H1 (cell line): ENCODE data around the gene AGAP1. TPM values are rescaled to one million over a fixed set of nuclear protein-coding genes. Genes with fewer than 3 reads are reported as not detected.

Source experiments
- CTCF ChIA-PET: fragments of 300-600 bp; sonication (Branson Sonifier 250); formaldehyde crosslinking; loops from one replicate; lab custom pipeline; 2021; ENCODE audit not compliant: partially characterized antibody; lab: Charles Lee
- POLR2A ChIA-PET: fragments of 300-600 bp; sonication (Branson Sonifier 250); formaldehyde crosslinking; loops from one replicate; lab custom pipeline; 2021; ENCODE audit warnings: inconsistent platforms; ENCODE audit not compliant: partially characterized antibody; lab: Charles Lee
- DNase-seq, 2 experiments: peaks; one replicate each; pipeline versions ENCODE4 v3.0.0 to v3.0.0-alpha.2; 2010 to 2022; ENCODE audit warnings: low spot score in 2 of 2, low read depth in 1 of 2, mixed read lengths in 1 of 2
- FAIRE-seq: peaks from 2 replicates; lab custom pipeline; 2011; peaks lifted over from hg19 to GRCh38; lab: Jason Lieb, UNC
- H2AFZ ChIP-seq: 2 replicates; pipeline ENCODE4 v1.8.1; 2012; ENCODE audit warnings: low read length, inconsistent platforms
- H2AK5ac ChIP-seq: 2 replicates; pipeline ENCODE4 v1.6.1; 2013; ENCODE audit warnings: low read depth, low read length
- H2BK120ac ChIP-seq: replicated peaks from 2 replicates; pipeline ENCODE3; 2013; ENCODE audit warnings: low read depth, low read length, inconsistent platforms
- H2BK12ac ChIP-seq: 2 replicates; pipeline ENCODE4 v1.6.1; 2013; ENCODE audit warnings: low read depth, low read length
- H2BK15ac ChIP-seq: 2 replicates; pipeline ENCODE4 v1.6.1; 2013; ENCODE audit warnings: low read length
- H2BK20ac ChIP-seq: 2 replicates; pipeline ENCODE4 v1.6.1; 2013; ENCODE audit warnings: low read length
- H2BK5ac ChIP-seq: 2 replicates; pipeline ENCODE4 v1.6.1; 2013; ENCODE audit warnings: low read depth, low read length
- H3K14ac ChIP-seq: 2 replicates; pipeline ENCODE4 v1.6.1; 2013; ENCODE audit warnings: inconsistent platforms; ENCODE audit not compliant: insufficient read length
- H3K18ac ChIP-seq: 2 replicates; pipeline ENCODE4 v1.6.1; 2013; ENCODE audit warnings: low read length; ENCODE audit errors: extremely low read depth
- H3K23ac ChIP-seq: 2 replicates; pipeline ENCODE4 v1.6.1; 2013; ENCODE audit warnings: inconsistent platforms; ENCODE audit not compliant: insufficient read length
- H3K23me2 ChIP-seq: 2 replicates; pipeline ENCODE4 v1.6.1; 2013; ENCODE audit warnings: low read depth, low read length
- H3K27ac ChIP-seq: 2 replicates; pipeline ENCODE4 v1.6.1; 2011; ENCODE audit warnings: low read depth, low read length, inconsistent platforms
- H3K27me3 ChIP-seq, 4 experiments: replicated peaks in 1 of 4; 1 replicate in 1 of 4; 2 replicates in 3 of 4; pipeline versions ENCODE4 v1.6.1 to v1.8.1; 2011 to 2013; ENCODE audit warnings: low read length in 3 of 4, mild to moderate bottlenecking in 3 of 4, inconsistent platforms in 2 of 4, mixed read lengths in 2 of 4, moderate library complexity in 1 of 4; ENCODE audit not compliant: control insufficient read depth in 3 of 4, insufficient read depth in 3 of 4; ENCODE audit errors: extremely low read depth in 1 of 4
- H3K36me3 ChIP-seq, 4 experiments: 2 replicates each; pipeline versions ENCODE4 v1.6.1 to v1.8.1; 2011 to 2013; ENCODE audit warnings: mild to moderate bottlenecking in 4 of 4, low read length in 3 of 4, moderate library complexity in 2 of 4, control low read depth in 1 of 4, inconsistent platforms in 1 of 4; ENCODE audit not compliant: insufficient read depth in 4 of 4, control insufficient read depth in 2 of 4
- H3K4ac ChIP-seq: replicated peaks from 2 replicates; pipeline ENCODE3; 2013; ENCODE audit warnings: low read length, low read depth, mixed read lengths, inconsistent platforms; ENCODE audit not compliant: insufficient read length
- H3K4me1 ChIP-seq, 4 experiments: replicated peaks in 1 of 4; 1 replicate in 1 of 4; 2 replicates in 3 of 4; pipeline versions ENCODE4 v1.6.1 to v1.8.1; 2011 to 2013; ENCODE audit warnings: low read length in 3 of 4, inconsistent platforms in 2 of 4, mixed read lengths in 1 of 4; ENCODE audit not compliant: insufficient read depth in 4 of 4, control insufficient read depth in 3 of 4
- H3K4me2 ChIP-seq, 2 experiments: 2 replicates each; pipeline versions ENCODE4 v1.6.1 to v1.8.1; 2011 to 2013; ENCODE audit warnings: low read depth in 2 of 2, low read length in 2 of 2, control low read depth in 1 of 2, inconsistent platforms in 1 of 2, mild to moderate bottlenecking in 1 of 2; ENCODE audit not compliant: insufficient read depth in 1 of 2
- H3K4me3 ChIP-seq, 4 experiments: fragments of 200-600, 300-600 bp in 1 of 4; sonication (generic), shearing (Covaris generic), sonication (Bioruptor Twin) in 1 of 4; 2 replicates each; pipeline versions ENCODE4 v1.5.1 to v1.8.1; 2011 to 2016; ENCODE audit warnings: low read length in 4 of 4, low read depth in 3 of 4, control low read depth in 2 of 4, inconsistent platforms in 2 of 4, mild to moderate bottlenecking in 2 of 4, mixed read lengths in 1 of 4, moderate library complexity in 1 of 4; ENCODE audit not compliant: insufficient read depth in 2 of 4; ENCODE audit errors: extremely low read depth in 1 of 4
- H3K56ac ChIP-seq: replicated peaks from 2 replicates; pipeline ENCODE3; 2013; ENCODE audit warnings: low read depth, mild to moderate bottlenecking, mixed read lengths, low read length, inconsistent platforms; ENCODE audit not compliant: insufficient read length
- H3K79me1 ChIP-seq: 2 replicates; pipeline ENCODE4 v1.6.1; 2013; ENCODE audit warnings: low read depth, low read length, control low read depth
- H3K79me2 ChIP-seq, 2 experiments: 2 replicates each; pipeline versions ENCODE4 v1.6.1 to v1.8.1; 2012 to 2013; ENCODE audit warnings: low read length in 2 of 2, mild to moderate bottlenecking in 2 of 2, inconsistent platforms in 1 of 2; ENCODE audit not compliant: insufficient read depth in 2 of 2, control insufficient read depth in 1 of 2
- H3K9ac ChIP-seq, 4 experiments: replicated peaks in 1 of 4; 1 replicate in 1 of 4; 2 replicates in 3 of 4; pipeline versions ENCODE4 v1.6.1 to v1.8.1; 2011 to 2013; ENCODE audit warnings: low read depth in 3 of 4, low read length in 3 of 4, control low read depth in 2 of 4, mild to moderate bottlenecking in 2 of 4, moderate library complexity in 2 of 4, inconsistent platforms in 1 of 4; ENCODE audit errors: extremely low read depth in 1 of 4
- H3K9me3 ChIP-seq, 2 experiments: 2 replicates each; pipeline versions ENCODE4 v1.6.1 to v1.8.1; 2012 to 2013; ENCODE audit warnings: mild to moderate bottlenecking in 2 of 2, moderate library complexity in 2 of 2, control low read depth in 1 of 2, inconsistent platforms in 1 of 2, low read depth in 1 of 2, low read length in 1 of 2, mixed read lengths in 1 of 2; ENCODE audit not compliant: insufficient read depth in 2 of 2
- H4K20me1 ChIP-seq, 2 experiments: replicated peaks in 1 of 2; 2 replicates each; pipeline versions ENCODE3 to v1.8.1; 2011 to 2013; ENCODE audit warnings: inconsistent platforms in 2 of 2, low read length in 2 of 2, mild to moderate bottlenecking in 1 of 2; ENCODE audit not compliant: insufficient read depth in 2 of 2, control insufficient read depth in 1 of 2
- H4K5ac ChIP-seq: 2 replicates; pipeline ENCODE4 v1.6.1; 2013; ENCODE audit warnings: low read length, low read depth, mixed read lengths, inconsistent platforms; ENCODE audit not compliant: insufficient read length
- H4K8ac ChIP-seq: 2 replicates; pipeline ENCODE4 v1.8.0; 2013; ENCODE audit warnings: mild to moderate bottlenecking, moderate library complexity, low read length, inconsistent platforms; ENCODE audit not compliant: insufficient read depth; ENCODE audit errors: extremely low read depth
- H4K91ac ChIP-seq: replicated peaks from 2 replicates; pipeline ENCODE3; 2013; ENCODE audit warnings: low read length, mixed read lengths, inconsistent platforms; ENCODE audit not compliant: insufficient read length
- GTF2F1 ChIP-seq: IDR thresholded peaks from 2 replicates; pipeline ENCODE4 v1.6.1; 2012; ENCODE audit warnings: low read depth, low read length, improper control_type of control experiment, borderline replicate concordance
- KDM1A ChIP-seq: fragments of 200-600, 300-600 bp; sonication (generic); IDR thresholded peaks from 2 replicates; pipeline ENCODE4 v1.7.1; 2016; ENCODE audit warnings: mild to moderate bottlenecking, low read length, borderline replicate concordance
- SIN3A ChIP-seq, 2 experiments: IDR thresholded peaks in 1 of 2; conservative IDR thresholded peaks in 1 of 2; 2 replicates each; pipeline ENCODE4 v1.6.1; 2011 to 2012; ENCODE audit warnings: low read length in 2 of 2, improper control_type of control experiment in 1 of 2, low read depth in 1 of 2, mild to moderate bottlenecking in 1 of 2
- WGBS, 2 experiments: shearing (Covaris generic) in 1 of 2; methylation state at CpG; one replicate each; pipeline versions ENCODE4 v1.1.6 to v1.1.7; 2013 to 2015; ENCODE audit warnings: low lambda C conversion rate in 2 of 2, mixed read lengths in 2 of 2, inconsistent platforms in 1 of 2, low coverage in 1 of 2, missing lambda C conversion rate in 1 of 2; ENCODE audit not compliant: insufficient replicate concordance in 2 of 2, insufficient coverage in 1 of 2, insufficient read length in 1 of 2; ENCODE audit errors: extremely low coverage in 1 of 2, missing lambda C conversion rate in 1 of 2; 5-methylcytosine and 5-hydroxymethylcytosine counted together
- polyA plus RNA-seq, 7 experiments: library from polyadenylated mRNA; depleted of rRNA in 3 of 7; stranded (reverse) in 5 of 7; unstranded in 2 of 7; fragments of >200 nt in 5 of 7; fragments of 200-250 nt in 2 of 7; gene quantifications; 1 replicate in 5 of 7; 2 replicates in 1 of 7; 4 replicates in 1 of 7; pipeline versions ENCODE4 v1.2.1 to v1.2.3, GENCODE V29; 2011 to 2013; ENCODE audit warnings: missing spikeins in 2 of 7, mixed read lengths in 2 of 7
- total RNA-seq: library from RNA; stranded (reverse); fragmentation: NEBNext Ultra II Directional; extraction: Animal tissue kit (Norgen Biotek cat#: 25700); gene quantifications from 2 replicates; pipeline ENCODE4 v1.2.1, GENCODE V29; 2021

AGAP1 gene
- total and polyA plus RNA-seq, 2 of the 8 experiments (the other 6 are each of a cell fraction or from before 2014, with no cell fraction given), result 18.1 to 39.4 TPM

DNA sequence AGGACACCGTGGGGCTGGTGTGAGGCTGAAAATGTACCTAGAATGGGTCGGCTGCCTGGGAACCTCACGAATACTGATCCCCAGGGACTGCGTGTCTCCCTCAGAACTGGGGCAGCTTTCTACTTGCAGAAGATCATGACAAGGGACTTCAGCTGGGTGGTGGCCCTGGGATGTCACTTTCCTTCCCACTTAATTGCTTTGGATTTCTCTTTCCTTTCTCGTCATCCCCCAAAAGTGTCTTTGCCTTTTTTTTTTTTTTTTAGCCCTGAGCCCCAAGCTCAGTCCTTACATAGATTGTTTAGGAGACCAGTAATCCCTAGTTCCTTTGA lies 395.4 kb downstream of the AGAP1 start:
- Histone ChIP-seq H3K23ac (no peak overlapping the region), H2BK5ac (no peak overlapping the region), H3K79me1 (no peaks in the 10 kb centered on the region), H4K91ac (no peak overlapping the region), H2BK20ac (no peak overlapping the region), H3K79me2 (no peaks in the 10 kb centered on the region), H3K27me3 (no peaks in the 10 kb centered on the region), H3K4me3 (no peak overlapping the region), H2BK12ac (no peak overlapping the region), H4K5ac (no peak overlapping the region), H3K9me3 (no peaks in the 10 kb centered on the region), H3K18ac (no peak overlapping the region), H3K27ac (no peak overlapping the region), H3K56ac (no peak overlapping the region), H2AFZ (no peak overlapping the region), H3K23me2 (no peaks in the 10 kb centered on the region), H4K8ac (no peak overlapping the region), H3K36me3 (no peaks in the 10 kb centered on the region; a peak in 1 of 8 replicates), H3K4me1 (no peaks in the 10 kb centered on the region), H3K9ac (no peak overlapping the region), H2BK15ac (no peak overlapping the region), H2AK5ac (no peak overlapping the region), H2BK120ac (no peak overlapping the region), H4K20me1 (peaks cover 0 to 6% of the 10 kb centered on the region in 2 experiments), H3K14ac (no peak overlapping the region), H3K4me2 (no peak overlapping the region), H3K4ac (no peak overlapping the region)
- TF ChIP-seq SIN3A (conservative IDR thresholded peaks at IDR 0.05 in 1 of 2, IDR thresholded peaks at IDR 0.05 in 1 of 2; ENCODE audit: low read depth in 1 of 2, low read length in 2 of 2) (no peak), GTF2F1 (no peak), KDM1A (no peak)
- FAIRE-seq (no peak), DNase-seq (no peak)
- WGBS, 2 experiments, result 91% methylated on average over 5 of the region's 5 CpGs; no CpG with 5 or more reads in 1 of the 2 experiments
- CTCF ChIA-PET, result interaction anchor here (0.8 to 1.4 kb wide), 3 partner anchors 12 to 95 kb away, joined by 3 read pairs; no protein-coding TSS in a partner anchor
- POLR2A ChIA-PET, result no interaction called here
